DMS53 treated with DMSO at 0.1 percent for 48 hours (cell line): Measurements from ENCODE around the gene STAT3.
"Not testable (repeated sequence)": the region's sequence is repeated elsewhere in the genome, so short reads cannot be mapped to it uniquely, and the experiment has no call there.

Source experiments
- DNase-seq: peaks from one replicate; lab custom pipeline; 2025; ENCODE audit not compliant: unreplicated experiment; lab: John Stamatoyannopoulos, UW

STAT3 gene

GRCh38 chr17:42409523-42410318 is 21.5 kb upstream of the STAT3 start:
- no peak for DNase-seq

DNA sequence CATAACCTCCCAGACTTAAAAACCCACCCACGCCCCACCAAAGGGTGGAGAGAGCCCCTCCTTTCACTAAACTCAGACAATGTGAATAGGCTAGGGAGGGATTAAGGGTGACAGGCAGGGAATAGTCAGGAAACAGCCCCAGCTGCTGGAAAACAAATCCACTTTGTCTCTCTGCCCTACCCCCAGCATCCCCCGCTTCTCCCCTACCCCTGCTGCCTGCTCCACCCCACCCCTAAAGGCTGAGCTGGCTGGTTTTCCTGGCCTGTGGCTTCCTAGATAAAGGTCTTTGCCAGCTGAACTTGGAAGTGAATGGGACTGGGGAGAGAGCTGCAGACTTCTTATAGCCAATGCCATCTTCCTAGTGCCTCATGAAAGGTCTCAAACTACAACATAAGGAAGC is 19.8 kb upstream of the STAT3 start:
- no peak for DNase-seq

DNA sequence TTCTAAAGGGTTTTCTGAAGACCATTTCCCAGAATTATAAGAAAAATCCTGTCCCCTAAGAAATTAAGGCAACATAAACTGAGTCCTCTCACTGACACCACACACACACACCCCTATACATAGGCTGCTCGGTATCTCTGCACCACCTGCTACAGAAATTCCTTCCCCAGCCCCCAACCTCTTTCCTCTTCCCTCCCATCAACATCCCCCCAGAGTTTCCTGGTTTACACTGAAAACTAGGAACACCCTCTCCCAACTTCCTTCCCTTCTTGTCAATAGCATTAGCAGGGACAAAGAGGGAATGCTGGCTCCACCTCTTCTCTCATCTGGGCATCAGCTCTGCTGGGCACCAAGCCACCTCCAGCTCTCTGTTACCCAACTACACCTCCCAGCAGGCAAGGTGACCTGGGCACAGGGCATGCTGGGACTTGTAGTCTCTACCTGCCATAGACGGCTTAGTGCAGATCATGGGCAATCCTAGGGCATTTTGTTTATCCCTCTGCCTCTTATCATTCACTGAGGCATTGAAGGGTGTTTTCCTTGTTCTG is 19.1 kb upstream of the STAT3 start:
- DNase-seq = peak; percentile 81

DNA sequence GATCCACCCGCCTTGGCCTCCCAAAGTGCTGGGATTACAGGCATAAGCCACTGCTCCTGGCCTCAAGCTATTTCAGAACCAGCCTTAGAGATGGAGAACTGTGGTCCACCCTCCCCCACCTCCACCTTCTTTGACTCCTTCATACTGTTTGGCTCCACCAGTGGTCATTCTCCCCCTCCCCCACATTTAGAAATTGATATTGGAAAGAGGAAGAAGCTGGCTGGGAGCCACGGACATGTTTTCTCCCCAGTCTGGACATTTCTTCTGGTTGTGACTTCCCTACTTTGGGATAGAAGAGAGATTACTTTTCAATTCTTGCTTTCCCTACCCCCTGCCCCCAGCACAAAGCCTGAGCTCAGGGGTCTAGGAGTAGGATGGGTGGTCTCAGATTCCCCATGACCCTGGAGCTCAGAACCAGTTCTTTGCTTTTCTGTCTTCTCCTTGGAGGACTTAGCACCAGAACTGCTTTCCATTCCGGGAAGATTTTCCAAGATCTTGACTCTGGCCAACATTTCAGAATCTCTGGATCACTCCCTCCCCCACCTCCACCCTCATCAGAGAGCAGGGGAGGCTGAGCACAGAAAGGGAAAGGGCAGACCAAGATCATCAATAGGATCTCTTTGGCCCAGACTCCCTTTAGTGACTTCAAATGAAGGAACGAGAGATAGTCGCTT is 18.5 kb upstream of the STAT3 start:
- DNase-seq = no peak

- peak; percentile 65 for DNase-seq
Measured at GRCh38 chr17:42405963-42406495, 17.8 kb upstream of the STAT3 start.

DNA sequence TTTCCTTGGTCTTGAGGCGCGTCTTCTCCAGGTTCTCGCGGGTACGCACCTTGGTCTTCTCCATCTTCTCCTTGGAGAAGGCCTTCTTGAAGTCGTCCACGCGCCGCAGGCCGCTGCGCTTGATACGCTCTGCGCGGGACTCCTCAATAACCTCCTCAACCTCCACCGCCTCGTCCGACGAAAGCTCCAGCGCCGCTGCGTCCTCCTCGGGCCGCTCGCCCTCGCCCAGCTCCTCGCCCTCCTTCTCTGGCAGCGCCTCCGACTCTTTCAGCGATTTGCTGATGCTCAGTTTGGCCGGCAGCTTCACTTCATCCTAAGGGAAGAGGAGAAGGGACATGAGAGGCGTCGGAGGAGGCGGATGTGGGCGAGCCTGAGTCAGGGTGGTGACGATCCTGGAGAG is 16.8 kb upstream of the STAT3 start:
- no peak for DNase-seq

DNA sequence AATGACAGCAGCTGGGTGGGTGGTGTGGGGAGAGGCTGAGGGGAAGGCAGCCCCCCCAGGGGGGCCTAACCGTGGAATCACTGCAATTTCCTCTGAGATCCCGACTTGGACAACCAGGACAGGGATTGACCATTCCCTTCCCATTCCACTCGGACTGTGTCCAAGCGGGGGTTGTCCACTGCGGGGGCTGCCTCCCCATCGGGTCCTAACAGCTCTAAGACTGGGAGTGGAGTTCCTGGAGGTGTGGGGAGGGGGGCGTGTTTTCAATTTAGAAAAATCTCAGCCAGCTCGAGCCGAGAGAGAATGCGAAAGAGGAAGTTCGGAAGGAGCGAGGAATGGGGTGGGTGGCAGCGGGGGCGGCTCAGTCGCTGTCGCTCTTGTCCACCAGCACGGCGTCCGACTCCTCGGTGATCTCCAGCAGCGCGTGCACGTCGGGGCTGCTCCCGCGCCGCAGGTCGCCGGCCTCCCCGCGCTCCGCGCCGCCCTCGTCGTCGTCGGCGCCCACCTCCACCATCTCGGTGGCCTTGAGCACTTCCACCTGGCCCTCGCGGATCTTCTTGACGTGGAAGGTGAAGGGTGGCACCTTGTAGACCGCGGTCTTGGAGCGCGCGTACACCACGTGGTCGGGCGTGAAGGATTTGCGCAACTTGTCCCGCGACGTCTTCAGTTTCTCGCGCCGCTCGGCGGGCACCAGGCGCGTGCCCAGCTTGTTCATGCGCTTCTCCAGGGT is 16.2 kb upstream of the STAT3 start:
- DNase-seq = no peak

GRCh38 chr17:42403150-42403549 is 14.9 kb upstream of the STAT3 start:
- no peak for DNase-seq

DNA sequence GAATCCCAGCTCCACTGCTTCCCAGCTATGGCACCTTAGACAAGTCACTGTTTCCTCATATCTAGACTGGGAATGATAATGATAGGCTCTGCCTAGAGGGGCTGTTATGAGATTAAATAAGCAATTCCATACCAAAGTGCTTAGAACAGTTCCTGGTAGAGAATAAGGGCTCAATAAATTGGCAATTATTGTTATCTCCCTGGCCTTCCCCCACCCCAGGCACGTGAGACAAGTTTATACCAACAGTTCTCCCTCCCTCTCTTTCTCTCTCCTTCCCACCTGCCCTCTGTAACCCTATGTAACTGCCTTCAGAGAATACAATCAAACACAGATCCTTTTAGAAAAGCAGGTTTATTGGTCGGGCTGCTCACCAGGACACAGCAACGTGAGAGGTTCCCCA is 13.9 kb upstream of the STAT3 start:
- DNase-seq = no peak

GRCh38 chr17:42400844-42401375 is 12.7 kb upstream of the STAT3 start:
- DNase-seq = not testable (repeated sequence)

GRCh38 chr17:42399948-42400843 is 12.0 kb upstream of the STAT3 start:
- no peak for DNase-seq

DNA sequence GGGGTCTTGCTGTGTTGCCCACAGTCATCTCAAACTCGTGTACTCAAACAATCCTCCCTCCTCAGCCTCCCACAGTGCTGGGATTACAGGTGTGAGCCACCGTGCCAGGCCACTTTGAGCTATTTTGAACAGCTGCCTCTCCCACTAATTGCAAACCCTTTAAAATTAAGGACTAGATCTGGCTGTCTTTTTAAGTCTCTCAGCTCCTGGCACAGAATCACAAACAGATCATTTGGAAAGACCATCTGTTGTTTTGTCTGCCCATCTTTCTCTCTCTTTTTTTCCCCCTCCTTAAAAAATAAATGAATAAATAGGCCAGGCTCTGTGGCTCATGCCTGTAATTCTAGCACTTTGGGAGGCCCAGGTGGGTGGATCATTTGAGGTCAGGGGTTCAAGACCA is 10.9 kb upstream of the STAT3 start:
- no peak for DNase-seq

GRCh38 chr17:42395601-42396000 is 7.4 kb upstream of the STAT3 start:
- not testable (repeated sequence) for DNase-seq

DNA sequence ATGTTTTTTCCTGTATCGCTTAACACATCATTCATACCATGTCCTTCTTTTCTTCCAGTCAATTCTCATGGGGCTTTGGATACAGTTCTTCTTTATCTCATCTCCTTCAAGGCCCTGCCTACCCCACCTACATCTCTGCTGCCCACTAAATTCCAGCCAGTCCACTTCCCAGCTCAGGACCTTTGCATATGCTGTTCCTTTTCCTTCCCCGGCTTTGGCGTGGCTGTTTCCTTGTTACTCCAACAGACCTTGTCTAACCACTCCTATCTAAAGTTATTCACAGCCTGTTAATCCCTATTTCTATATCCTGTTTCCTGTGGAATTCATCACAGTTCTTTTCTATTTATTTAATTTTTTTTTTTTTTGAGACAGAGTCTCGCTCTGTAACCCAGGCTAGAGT is 6.6 kb upstream of the STAT3 start:
- no peak for DNase-seq

DNA sequence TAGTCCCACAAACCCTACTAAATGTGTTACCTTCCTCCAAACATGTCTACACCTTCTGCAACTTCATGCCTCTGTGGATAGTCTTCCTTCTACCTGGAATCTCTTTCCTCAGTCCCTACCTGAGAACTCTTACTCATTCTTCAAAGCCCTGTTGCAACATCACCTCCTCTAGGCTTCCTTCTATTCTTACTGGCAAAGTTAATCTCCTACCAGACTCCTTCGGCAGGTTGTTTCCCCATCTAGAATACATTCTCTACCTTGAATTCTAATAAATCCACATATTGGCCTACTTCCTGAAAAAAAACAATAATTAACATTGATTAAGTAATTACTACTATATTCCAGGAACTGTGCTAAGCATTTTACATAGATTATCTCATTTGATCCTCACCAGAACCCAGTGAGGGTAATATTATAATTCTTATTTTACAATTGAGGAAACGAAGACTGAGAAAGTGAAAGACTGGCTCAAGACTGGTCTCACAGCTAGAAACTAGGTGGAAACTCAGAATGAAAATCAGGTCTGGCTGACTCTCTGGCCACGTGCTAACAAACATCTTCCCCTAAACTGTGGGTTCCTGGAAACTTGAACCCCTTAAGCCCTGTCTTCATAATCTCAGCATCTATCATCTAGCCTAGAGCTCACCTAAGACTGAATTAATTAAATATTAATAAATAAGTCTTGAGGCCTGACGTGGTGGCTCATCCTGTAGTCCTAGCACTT is 4.6 kb upstream of the STAT3 start:
- no peak for DNase-seq

GRCh38 chr17:42391439-42391838 is 3.2 kb upstream of the STAT3 start:
- DNase-seq = not testable (repeated sequence)

DNA sequence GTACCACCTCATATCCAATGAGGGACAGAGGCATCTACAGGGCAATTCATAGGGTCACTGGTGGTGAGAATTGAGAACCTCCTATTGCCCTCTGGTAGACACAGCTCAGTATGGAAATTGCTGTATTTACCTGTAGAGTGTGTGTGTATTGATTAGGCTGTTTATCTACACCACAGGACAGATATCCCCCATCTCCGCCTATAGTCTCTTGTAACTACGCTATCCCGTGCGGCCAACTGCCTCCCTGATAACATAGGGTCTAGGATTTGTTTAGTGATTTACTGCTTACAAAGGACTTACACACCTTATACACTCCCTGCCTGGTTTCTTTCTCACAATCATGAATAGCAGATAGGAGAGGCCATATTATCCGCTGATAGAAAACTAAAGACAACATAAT is 1.7 kb upstream of the STAT3 start:
- no peak for DNase-seq

GRCh38 chr17:42389135-42389417 is 834 bp upstream of the STAT3 start:
- no peak for DNase-seq

- DNase-seq = peak; percentile 48
Measured at GRCh38 chr17:42387661-42388380, 421 bp downstream of the STAT3 start.
